HG03460 (cell line): Measurements from ENCODE around the gene SIGLEC10.

Experiments used
- ATAC-seq: cut with Tn5 transposase; IDR thresholded peaks from one replicate; pipeline ENCODE4 v1.9.1; 2021; ENCODE audit not compliant: unreplicated experiment

The SIGLEC10 gene

DNA sequence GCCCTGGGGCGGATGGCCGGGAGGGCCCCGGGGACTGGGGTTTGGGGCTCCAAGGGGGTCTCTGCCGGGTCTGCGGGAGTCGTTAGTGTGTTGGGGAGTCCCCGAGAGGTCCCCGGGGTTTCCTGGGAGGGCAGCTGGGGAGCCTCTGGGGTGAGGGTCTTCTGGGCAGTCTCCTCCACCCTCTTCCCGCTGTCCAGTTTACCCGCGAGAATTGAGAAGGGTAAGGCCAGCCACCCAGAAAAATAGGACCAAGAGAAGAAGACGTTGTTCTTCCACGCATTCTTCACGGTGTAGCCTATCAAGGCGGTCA is 50.2 kb downstream of the SIGLEC10 start:
- ATAC-seq, result no peak

GRCh38 chr19:51366389-51367254 is 50.8 kb downstream of the SIGLEC10 start:
- peak; percentile 44 for ATAC-seq

DNA sequence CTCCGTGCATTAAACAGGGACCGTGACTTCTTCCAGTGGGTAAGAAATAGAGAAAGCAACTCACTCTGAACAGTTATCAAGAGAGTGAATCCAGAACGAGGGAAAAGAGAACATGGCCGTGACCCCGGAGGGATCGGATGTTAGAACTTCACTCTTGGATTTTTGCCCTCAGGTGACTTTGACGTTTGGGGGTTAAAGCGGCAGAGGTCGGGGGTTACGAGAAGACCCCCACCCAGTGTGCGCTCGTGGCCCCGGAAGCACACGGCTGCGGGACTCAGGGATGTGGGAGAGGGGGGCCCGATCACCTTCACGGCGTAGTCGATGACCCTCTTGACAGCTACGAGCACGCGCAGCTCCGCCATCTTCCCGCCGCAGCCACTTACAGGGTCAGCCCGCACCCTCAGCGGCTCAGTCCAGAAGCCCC is 51.5 kb downstream of the SIGLEC10 start, which contains the start of gene ETFB:
Gene ETFB (minus strand): TSS at position 424 of the 424 bp plus-strand sequence. CDS start 62 bp downstream, at position 362.
- ATAC-seq, result no peak

DNA sequence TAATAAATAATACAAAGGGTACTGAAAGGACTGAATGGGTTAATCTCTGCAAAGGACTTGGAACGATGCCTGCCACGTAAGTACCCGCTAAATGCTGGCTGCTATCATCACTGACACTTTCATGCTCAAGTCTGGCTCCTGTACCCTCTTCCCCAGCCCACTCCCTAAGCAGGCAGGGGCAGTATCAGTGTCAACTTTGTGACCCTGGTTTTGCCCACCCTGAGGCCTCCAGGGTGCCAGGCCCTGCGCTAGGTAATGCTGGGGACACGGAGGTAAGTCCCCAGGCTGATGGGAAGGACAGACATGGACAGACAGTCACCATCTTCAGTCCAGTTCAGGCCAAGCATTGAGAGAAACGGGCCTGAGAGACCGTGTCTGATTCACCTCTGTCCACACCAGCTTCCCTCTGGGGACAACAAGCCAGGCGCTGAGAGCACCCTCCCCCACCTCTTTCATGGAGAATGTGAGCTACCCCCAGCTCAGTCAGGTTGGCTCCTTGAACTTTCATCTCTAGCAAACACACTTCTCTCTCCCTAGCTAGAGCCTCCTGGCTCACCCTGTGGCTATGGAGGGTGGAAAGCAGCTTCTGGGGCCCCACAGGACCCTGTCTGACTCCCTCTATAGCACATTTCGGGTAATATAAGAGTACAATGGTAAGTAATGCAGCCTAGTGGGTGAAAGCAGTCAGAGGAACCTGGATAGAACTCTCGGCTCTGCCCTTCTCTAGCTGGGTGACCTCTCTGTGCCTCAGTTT is 52.1 kb downstream of the SIGLEC10 start:
- no peak for ATAC-seq

DNA sequence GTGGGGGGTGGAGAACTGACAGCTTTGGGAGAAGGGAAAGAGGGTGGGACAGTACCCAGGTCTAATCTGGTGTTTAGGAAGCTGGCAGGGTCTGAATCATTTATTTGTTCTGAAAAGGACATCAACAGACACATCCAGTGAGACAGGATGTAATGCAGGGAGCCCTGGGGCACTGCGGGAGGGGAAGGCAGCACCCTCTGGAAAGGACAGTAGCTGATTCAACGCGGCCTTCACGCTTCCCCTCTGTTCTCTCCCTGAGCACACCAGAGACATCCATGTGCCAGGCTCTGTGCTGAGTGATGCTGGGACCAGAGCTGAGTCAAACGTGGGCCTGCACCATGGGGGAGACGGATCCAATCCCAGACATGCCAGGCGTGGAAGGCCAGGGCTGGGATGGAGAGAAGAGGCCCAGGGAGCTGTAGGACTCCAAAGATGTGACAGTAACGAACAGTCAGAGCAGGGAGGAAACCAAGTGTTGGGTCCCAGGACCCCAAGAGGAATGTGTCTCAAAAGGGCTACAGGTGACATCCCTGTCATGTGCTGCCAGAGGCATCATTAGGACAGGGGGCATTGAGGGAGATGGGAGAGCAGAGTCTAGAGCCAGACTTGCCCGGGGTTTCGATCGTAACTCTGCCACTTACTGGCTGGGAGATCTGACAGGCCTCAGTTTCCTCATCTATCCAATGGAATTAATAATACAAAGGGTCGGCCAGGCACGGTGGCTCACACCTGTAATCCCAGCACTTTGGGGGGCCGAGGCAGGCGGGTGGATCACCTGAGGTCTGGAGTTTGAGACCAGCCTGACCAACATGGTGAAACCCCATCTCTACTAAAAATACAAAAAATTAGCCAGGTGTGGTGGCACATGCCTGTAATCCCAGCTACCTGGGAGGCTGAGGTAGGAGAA is 53.0 kb downstream of the SIGLEC10 start:
- ATAC-seq, result no peak

GRCh38 chr19:51361239-51361638 is 56.2 kb downstream of the SIGLEC10 start:
- ATAC-seq, result no peak
